HEK293T (cell line): ENCODE measurements around the gene SLC37A1.

Experiments used
- CTCF ChIA-PET: fragments of 350-600 bp; formaldehyde crosslinking; extraction: SDS; loops from one replicate; lab custom pipeline; 2021; ENCODE audit warnings: antibody characterized with exemption, inconsistent platforms; lab: Yijun Ruan, JAX
- POLR2A ChIA-PET: fragments of 350-600 bp; formaldehyde crosslinking; extraction: SDS; loops from one replicate; lab custom pipeline; 2020; ENCODE audit warnings: antibody characterized with exemption, inconsistent platforms; lab: Yijun Ruan, JAX
- DNase-seq: peaks from one replicate; pipeline ENCODE4 v3.0.0; 2012; ENCODE audit warnings: mixed read lengths; ENCODE audit errors: extremely low spot score
- ARNT ChIP-seq: fragments of 450-650 bp; IDR thresholded peaks from 2 replicates; pipeline ENCODE4 v1.6.1; 2017; ENCODE audit warnings: mild to moderate bottlenecking
- BHLHE40 ChIP-seq: fragments of 450-650 bp; IDR thresholded peaks from 2 replicates; pipeline ENCODE4 v1.6.1; 2016; ENCODE audit warnings: mild to moderate bottlenecking, moderate library complexity, borderline replicate concordance
- CTBP1 ChIP-seq: fragments of 450-650 bp; IDR thresholded peaks from 2 replicates; pipeline ENCODE4 v1.6.1; 2016; ENCODE audit warnings: borderline replicate concordance
- ELF4 ChIP-seq: fragments of 450-650 bp; IDR thresholded peaks from 2 replicates; pipeline ENCODE4 v1.6.1; 2017; ENCODE audit warnings: antibody characterized with exemption
- FOXA1 ChIP-seq: fragments of 450-650 bp; IDR thresholded peaks from 2 replicates; pipeline ENCODE4 v1.6.1; 2016; ENCODE audit warnings: mild to moderate bottlenecking
- FOXK2 ChIP-seq: fragments of 450-650 bp; IDR thresholded peaks from 2 replicates; pipeline ENCODE4 v1.6.1; 2016; ENCODE audit warnings: mild to moderate bottlenecking
- FOXM1 ChIP-seq: fragments of 450-650 bp; IDR thresholded peaks from 2 replicates; pipeline ENCODE4 v1.6.1; 2017; ENCODE audit warnings: mild to moderate bottlenecking, borderline replicate concordance
- HDGF ChIP-seq: fragments of 450-650 bp; IDR thresholded peaks from 2 replicates; pipeline ENCODE4 v1.6.1; 2017; ENCODE audit warnings: antibody characterized with exemption, borderline replicate concordance
- L3MBTL2 ChIP-seq: fragments of 450-650 bp; conservative IDR thresholded peaks from 2 replicates; pipeline ENCODE4 v1.6.1; 2016; ENCODE audit warnings: mild to moderate bottlenecking
- LEF1 ChIP-seq: fragments of 450-650 bp; IDR thresholded peaks from 2 replicates; pipeline ENCODE4 v1.6.1; 2017; ENCODE audit warnings: mild to moderate bottlenecking, borderline replicate concordance
- PKNOX1 ChIP-seq: fragments of 450-650 bp; IDR thresholded peaks from 2 replicates; pipeline ENCODE4 v1.6.1; 2016
- SP1 ChIP-seq: fragments of 450-650 bp; IDR thresholded peaks from 2 replicates; pipeline ENCODE4 v1.6.1; 2017
- SUZ12 ChIP-seq: fragments of 450-650 bp; IDR thresholded peaks from 2 replicates; pipeline ENCODE4 v1.6.1; 2016; ENCODE audit warnings: mild to moderate bottlenecking
- TARDBP ChIP-seq: fragments of 450-650 bp; IDR thresholded peaks from 2 replicates; pipeline ENCODE4 v1.6.1; 2016
- ZNF384 ChIP-seq: fragments of 450-650 bp; IDR thresholded peaks from 2 replicates; pipeline ENCODE4 v1.6.1; 2016

Gene SLC37A1

GRCh38 chr21:42493109-42494060, 20.3 kb upstream of the SLC37A1 start:
- no peak for DNase-seq
- POLR2A ChIA-PET = no interaction called here
- CTCF ChIA-PET = no interaction called here
- TF ChIP-seq SP1 (no peak), BHLHE40 (no peak), ELF4 (no peak), FOXM1 (no peak), CTBP1 (no peak), SUZ12 (no peak)

- no peak for DNase-seq
- ChIA-PET POLR2A (no interaction called here), CTCF (no interaction called here)
- TF ChIP-seq FOXM1 (no peak), BHLHE40 (no peak), FOXK2 (no peak), HDGF (no peak), CTBP1 (no peak), SP1 (no peak), ARNT (no peak), TARDBP (no peak)
Measured at GRCh38 chr21:42495027-42495426, 18.6 kb upstream of the SLC37A1 start.

- ChIA-PET CTCF (no interaction called here), POLR2A (interaction anchor here (1.3 kb wide), 1 partner anchor 19 kb away, joined by 4 read pairs; no protein-coding TSS in a partner anchor)
Measured at GRCh38 chr21:42495765-42496119, 17.9 kb upstream of the SLC37A1 start.

GRCh38 chr21:42496120-42496838, 17.4 kb upstream of the SLC37A1 start, which contains the start of gene RSPH1:
RSPH1 (minus strand) TSS chr21:42496224; CDS start chr21:42496186, 38 bp downstream.
- ChIA-PET POLR2A (interaction anchor here (1.3 kb wide), 1 partner anchor 18 kb away, joined by 4 read pairs; no protein-coding TSS in a partner anchor), CTCF (no interaction called here)
- DNase-seq = peak; percentile 100
- TF ChIP-seq BHLHE40 = no peak
- peak; percentile 33; the same call in 1 of the 2 replicates for TF ChIP-seq ELF4
- TF ChIP-seq PKNOX1 = peak; percentile 87
- no peak for TF ChIP-seq CTBP1
- no peak; the same call in 1 of the 2 replicates for TF ChIP-seq L3MBTL2
- TF ChIP-seq LEF1 = no peak
- TF ChIP-seq FOXM1 = no peak
- no peak for TF ChIP-seq SUZ12
- no peak for TF ChIP-seq FOXA1

More at GRCh38 chr21:42495765-42496119, 17.9 kb upstream of the SLC37A1 start:
- TF ChIP-seq BHLHE40 (no peak), LEF1 (no peak), L3MBTL2 (peak; percentile 63), FOXK2 (no peak), ZNF384 (no peak), SP1 (no peak), CTBP1 (no peak)
- DNase-seq = no peak

GRCh38 chr21:42496839-42497202, 16.8 kb upstream of the SLC37A1 start:
- CTCF ChIA-PET = no interaction called here
- POLR2A ChIA-PET = interaction anchor here (1.3 kb wide), 1 partner anchor 17 kb away, joined by 4 read pairs; no protein-coding TSS in a partner anchor
- no peak for TF ChIP-seq ZNF384
- TF ChIP-seq FOXM1 = no peak
- TF ChIP-seq FOXA1 = no peak
- TF ChIP-seq SP1 = no peak
- no peak for DNase-seq

GRCh38 chr21:42498012-42498411, 15.6 kb upstream of the SLC37A1 start:
- DNase-seq = no peak
- POLR2A ChIA-PET = no interaction called here
- CTCF ChIA-PET = no interaction called here
- TF ChIP-seq ELF4 = no peak
- TF ChIP-seq PKNOX1 = no peak
- no peak for TF ChIP-seq BHLHE40
- TF ChIP-seq FOXM1 = no peak
- no peak for TF ChIP-seq CTBP1
- TF ChIP-seq LEF1 = no peak
- TF ChIP-seq TARDBP = no peak
- TF ChIP-seq SUZ12 = no peak
- no peak for TF ChIP-seq FOXK2
- no peak for TF ChIP-seq SP1
- TF ChIP-seq ARNT = no peak
